HG02588 (cell line): ENCODE results near the gene MPG.
A peak's percentile ranks its signal among the peaks of the same experiment; 100 is the strongest.

Experiments used
- ATAC-seq: cut with Tn5 transposase; IDR thresholded peaks from one replicate; pipeline ENCODE4 v1.9.1; 2021; ENCODE audit warnings: mild to moderate bottlenecking, moderate library complexity; ENCODE audit not compliant: unreplicated experiment

MPG gene

GRCh38 chr16:50769-51591, 27.0 kb upstream of the MPG start:
- no peak for ATAC-seq

DNA sequence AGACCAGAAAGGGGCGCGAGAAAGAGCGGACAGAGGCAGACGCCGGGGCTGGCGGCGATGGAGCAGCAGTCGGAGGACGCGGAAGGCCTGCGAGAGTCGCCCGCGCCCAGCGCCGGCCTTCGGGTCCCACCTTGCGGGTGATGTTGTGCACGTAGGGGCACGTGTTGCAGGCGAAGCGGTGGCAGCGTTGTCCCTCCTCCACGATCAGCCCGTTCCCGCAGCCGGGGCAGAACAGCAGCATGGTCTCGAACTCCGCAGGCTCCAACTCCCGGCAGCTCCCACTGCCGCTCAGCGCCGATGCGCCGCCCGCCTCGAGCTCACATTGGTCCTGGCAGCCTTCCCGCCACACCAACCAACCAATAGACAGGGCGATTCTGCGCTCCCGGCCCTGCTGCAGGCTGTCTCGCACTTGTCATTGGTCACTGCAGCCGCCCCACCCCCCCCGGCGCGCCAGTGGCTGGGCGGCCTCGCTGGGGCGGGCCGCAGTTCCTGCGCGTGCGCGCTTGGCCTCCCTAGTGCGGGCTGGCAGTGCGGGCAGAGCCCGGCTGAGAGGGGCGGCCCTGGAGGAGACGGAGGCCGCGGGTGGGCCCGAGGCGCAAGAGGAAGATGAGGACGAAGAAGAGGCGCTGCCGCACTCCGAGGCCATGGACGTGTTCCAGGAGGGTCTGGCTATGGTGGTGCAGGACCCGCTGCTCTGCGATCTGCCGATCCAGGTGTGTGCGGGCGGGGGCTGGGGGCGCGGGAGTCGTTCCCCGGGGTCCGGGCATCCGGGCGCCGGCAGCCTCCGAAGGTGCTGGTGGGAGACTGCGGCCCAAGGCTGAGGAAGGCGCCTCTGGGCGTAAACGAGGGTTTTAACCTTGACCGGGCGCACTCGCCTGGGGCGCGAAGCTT, 24.4 kb upstream of the MPG start, which contains the start of the genes POLR3K and SNRNP25:
Gene POLR3K, minus strand, starts transcription at position 263 of the 891 bp plus-strand sequence. Its CDS starts 22 bp downstream, at position 241.
Gene SNRNP25, plus strand, starts transcription at position 483 of the 891 bp plus-strand sequence. Its CDS starts 189 bp downstream, at position 672.
- peak; percentile 91 for ATAC-seq

- ATAC-seq: no peak
These were observed 23.8 kb upstream of the MPG start for GRCh38 chr16:54237-54581.

DNA sequence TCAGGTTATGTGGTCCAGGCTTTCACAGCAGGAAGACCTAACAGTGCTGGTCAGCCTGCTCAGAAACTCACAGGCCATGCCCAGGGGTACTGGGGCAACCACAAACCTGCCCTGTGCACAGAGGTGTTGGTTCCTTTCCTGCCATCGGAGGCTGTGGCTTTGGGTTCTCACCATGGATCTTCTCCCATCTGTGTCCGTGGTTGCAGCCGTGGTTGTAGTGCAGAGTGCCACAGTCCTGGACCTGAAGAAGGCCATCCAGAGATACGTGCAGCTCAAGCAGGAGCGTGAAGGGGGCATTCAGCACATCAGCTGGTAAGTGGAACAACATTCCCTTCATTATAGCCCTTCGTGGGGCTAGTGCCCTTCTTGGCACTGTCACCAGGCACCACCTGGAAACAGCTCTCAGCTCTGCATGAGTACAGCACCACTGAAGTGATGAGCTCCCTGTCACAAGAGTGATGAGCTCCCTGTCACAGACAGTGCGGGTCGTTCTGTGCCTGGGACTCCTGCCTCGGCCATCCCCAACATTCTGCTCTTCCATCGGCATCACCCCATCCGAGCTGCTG, 22.4 kb upstream of the MPG start:
- ATAC-seq: no peak

GRCh38 chr16:56231-56927, 21.6 kb upstream of the MPG start:
- ATAC-seq: no peak

DNA sequence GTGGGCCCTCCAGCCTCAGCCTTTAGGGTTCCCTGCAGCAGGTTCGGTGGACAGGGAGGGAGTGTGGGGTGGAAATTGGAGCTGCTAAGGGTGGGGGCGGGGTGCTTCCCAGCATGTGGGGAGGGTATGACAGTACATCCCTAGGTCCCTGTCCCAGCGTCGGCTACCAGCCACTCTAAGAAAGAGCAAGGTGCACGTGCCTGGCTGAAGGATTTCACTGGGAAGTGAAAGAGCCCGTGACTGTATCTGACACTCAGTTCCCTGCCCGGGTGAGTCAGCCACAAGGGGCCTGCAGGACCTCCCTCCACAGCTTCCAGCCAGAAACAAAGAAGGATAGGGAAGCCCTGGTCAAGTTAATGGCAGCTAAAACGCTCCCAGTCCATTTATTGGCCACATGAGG, 20.3 kb upstream of the MPG start:
- no peak for ATAC-seq

DNA sequence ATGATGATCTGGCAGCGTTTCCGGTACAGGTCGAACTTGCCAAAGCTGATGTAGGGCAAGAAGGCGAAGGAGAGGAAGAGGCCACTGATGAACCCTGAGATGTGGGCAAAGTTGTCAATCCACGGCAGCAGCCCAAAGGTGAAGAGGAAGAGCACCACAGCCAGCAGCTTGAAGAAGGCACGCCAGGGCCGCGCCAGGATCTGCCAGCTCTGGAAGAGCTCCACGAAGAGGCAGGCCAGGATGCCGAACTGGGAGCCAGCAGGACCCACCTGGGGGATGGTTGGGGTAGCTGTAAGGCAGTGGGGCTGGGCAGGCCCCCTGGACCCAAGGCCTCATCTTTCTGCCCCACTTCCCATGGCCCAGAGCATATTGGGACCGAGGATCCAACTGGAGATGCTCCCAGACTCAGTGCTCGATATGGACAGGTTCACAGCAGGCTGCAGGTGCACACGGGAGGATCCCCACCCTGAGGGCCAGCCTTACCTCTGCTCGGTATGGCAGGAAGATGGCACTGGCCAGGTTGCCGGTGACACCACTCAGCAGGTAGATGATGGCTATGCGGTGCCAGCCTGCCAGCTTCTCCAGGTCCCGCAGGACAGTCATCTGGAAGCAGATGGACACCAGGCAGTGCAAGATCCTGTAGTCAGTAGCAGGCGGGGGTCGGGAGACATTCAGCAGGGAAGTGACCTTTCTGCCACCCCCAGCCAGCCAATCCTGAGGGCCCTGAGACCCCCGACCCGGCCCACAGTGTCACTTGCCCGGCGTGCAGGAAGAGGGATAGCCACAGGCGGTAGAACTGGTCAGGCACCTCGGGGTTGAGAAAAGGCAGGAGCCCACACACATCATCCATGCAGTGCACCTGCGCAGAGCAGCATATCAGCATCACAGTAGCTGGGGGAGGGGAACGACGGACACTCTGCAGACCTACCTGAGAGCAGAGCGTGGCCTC, 19.3 kb upstream of the MPG start:
- no peak for ATAC-seq

DNA sequence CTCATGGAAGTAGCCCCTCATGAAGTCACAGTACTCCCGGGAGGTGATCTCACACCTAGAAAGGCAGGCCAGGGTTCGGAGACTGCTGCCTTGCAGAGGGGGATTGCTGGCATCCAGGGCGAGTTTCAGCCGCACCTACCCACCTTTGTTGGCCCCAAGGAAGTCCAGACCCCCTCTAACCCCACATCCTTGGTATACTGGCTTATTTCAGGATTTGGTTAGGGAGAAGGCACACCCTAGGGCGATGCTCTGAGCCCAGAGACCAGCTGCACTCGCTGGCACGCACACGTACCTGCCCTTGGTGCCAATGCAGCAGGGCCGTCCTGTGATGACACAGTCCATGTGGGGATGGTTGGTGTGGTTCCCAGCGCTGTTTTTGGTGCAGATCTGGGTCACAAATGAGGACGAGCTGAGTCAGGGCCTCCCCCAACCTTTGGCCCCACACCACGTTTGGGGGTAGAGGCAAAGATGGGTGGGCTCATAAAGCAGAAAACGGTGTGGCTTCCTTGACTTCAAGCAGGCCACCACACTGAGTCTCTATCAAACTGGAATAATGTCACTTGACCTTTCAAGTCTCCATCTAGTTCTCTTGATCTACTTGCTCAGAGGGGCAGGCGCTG, 18.5 kb upstream of the MPG start:
- no peak for ATAC-seq

DNA sequence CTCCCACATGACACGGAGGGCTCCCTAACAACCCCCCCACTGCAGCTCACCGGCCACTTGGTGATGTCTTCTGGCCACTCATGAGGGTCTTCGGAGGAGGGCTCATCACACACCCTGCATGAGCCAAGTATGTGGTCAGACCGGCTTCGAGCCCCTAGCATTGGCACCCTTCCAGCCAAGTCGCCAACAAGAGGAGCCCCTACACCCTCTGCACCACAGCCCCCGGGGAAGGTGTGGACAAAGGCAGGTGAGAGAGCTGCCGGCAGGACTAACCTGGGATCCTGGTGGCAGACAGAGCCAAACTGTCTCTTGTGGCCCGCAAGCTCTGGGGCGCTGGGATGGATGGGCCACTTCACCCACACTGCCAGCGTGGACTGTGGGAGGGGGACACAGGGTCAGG, 17.9 kb upstream of the MPG start:
- ATAC-seq: no peak

- no peak for ATAC-seq
These were observed 16.8 kb upstream of the MPG start for GRCh38 chr16:60929-61878.

- no peak for ATAC-seq
These were observed 16.1 kb upstream of the MPG start for GRCh38 chr16:61879-62281.

DNA sequence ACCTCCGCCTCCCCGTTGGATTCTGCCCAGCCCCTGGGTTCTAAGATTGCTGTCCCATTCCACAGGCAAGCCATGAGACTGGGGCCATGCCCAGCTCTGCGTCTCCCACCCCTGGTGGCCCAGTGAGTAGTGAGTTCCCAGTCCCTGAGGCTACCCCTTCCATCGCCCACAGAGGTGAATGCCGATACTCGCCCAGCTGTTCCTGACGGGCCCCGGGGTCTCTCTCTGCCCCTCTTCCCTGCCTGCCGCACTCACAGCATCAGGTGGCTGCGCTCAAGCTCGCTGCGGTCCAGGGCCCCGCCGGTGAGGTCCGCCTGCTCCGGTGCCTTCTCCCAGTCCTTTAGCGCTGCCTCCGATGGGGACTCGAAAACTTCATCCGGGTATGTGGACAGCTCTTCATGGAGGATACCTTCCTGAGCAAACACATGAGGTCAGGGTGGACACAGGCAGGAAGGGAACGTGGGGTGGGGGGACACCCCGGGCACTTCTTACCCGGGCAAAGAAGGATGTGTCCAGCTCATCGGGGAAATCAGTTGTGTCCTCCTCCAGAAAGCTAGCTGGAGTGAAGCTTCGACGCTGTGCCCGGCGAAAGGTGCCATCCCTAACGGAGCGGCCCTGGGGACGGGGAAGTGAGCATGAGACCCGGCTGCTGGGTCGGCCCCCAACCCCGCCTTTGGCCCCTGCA, 15.6 kb upstream of the MPG start:
- no peak for ATAC-seq

GRCh38 chr16:62968-63391, 15.0 kb upstream of the MPG start:
- no peak for ATAC-seq

DNA sequence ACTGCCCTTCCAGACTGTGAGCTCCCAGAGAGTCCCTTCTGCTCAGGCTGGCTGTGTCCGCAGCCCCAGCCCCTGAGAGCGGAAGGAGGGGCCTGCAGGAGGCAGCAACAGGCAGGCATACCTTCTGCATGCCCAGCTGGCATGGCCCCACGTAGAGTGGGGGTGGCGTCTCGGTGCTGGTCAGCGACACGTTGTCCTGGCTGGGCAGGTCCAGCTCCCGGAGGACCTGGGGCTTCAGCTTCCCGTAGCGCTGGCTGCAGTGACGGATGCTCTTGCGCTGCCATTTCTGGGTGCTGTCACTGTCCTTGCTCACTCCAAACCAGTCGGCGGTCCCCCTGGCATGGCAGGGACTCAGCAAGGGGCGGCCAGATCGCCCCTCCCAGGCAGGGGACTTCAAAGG, 14.6 kb upstream of the MPG start:
- no peak for ATAC-seq

DNA sequence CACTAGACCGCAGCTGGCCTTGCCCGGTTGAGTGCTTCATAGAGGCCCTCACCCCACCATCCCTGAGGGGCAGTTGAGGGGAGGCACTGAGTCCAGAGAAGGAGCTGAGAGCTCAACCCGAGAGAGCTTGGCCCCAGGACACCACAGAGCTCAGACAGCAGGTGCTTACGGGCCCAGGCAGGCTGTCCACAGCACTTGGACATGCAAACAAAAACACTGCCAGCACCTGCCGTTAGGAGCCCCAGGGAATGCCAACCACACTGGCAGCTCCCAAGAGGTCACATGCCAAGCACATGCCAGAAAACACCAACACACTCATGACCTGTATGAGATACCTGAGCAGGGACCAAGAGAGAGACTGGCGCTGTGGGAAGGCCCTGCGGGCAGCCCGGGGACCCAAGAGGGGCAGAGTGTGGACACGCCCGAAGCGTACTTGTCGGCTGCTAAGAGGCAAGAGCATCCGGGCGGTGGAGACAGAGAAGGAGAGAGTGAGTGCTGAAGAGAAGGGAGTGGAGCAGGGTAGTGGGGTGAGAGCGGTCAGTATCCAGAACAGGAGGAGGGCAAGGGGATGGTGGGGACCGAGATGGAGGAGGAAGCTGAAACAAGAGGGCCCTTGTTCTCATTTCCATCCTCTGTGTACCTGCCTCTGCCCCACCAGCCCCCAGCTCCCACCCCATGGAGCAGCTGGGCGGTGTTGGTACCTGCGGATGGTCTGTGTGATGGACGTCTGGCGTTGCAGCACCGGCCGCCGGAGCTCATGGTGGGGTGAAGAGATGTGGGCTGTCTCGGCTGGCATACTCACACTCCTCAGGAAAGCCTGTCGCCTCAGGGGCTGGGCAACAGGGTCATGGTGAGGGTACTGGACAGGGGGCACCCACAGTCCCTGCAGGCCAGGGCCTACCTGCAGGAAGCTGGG, 13.8 kb upstream of the MPG start:
- no peak for ATAC-seq

DNA sequence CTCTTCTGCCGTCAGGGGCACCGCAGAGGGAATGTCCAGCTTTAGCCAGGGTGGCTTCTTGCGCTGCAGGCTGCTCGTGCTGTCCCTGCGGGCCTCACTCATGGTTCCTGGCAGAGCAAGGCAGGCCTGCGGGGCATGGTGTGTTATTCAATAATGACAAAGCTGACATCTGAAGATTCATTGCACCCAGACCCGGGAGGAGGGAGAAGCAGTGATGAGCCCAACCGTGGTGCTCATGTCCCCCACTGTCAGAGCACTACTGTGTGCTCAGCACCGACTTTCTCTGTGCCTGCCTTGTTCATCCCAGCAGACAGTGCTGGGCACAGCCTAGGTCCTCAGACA, 13.1 kb upstream of the MPG start:
- ATAC-seq: no peak

- ATAC-seq: peak; percentile 44
These were observed 12.3 kb upstream of the MPG start for GRCh38 chr16:65745-66144.
